Loucy (cell line): ENCODE data around the gene TRMT10B.

Experiments used
- EZH2phosphoT487 ChIP-seq: fragments of 200-600 bp; IDR thresholded peaks from 2 replicates; pipeline ENCODE4 v1.6.1; 2018; ENCODE audit warnings: antibody characterized with exemption, mild to moderate bottlenecking, moderate library complexity, borderline replicate concordance
- TF ChIP-seq, protein P1 (sequence below): fragments of 200-600 bp; sonication (generic); conservative IDR thresholded peaks from 2 replicates; pipeline ENCODE4 v1.5.1; 2014; ENCODE audit warnings: mild to moderate bottlenecking, antibody characterized with exemption, low read length

DNA sequence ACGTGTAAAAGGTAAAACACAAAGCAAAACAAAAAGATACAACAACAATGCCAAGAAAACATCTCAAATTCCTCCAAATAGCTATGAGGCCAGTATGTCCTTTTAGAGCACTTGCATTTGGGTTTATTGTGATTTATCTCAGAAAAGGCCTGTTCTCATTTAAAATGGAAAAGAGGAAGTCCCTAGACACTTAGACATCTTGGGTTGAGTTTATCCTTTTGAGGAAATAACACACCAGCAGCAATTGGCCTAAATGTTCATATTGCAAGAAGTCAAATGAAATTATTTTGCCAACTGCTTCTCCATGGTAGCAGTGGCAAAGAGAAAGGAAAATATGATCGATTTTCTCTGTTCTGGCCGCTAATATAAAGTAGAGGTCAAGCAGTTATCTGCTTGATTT lies 43.6 kb upstream of the TRMT10B start:
- TF ChIP-seq, protein P1, sequence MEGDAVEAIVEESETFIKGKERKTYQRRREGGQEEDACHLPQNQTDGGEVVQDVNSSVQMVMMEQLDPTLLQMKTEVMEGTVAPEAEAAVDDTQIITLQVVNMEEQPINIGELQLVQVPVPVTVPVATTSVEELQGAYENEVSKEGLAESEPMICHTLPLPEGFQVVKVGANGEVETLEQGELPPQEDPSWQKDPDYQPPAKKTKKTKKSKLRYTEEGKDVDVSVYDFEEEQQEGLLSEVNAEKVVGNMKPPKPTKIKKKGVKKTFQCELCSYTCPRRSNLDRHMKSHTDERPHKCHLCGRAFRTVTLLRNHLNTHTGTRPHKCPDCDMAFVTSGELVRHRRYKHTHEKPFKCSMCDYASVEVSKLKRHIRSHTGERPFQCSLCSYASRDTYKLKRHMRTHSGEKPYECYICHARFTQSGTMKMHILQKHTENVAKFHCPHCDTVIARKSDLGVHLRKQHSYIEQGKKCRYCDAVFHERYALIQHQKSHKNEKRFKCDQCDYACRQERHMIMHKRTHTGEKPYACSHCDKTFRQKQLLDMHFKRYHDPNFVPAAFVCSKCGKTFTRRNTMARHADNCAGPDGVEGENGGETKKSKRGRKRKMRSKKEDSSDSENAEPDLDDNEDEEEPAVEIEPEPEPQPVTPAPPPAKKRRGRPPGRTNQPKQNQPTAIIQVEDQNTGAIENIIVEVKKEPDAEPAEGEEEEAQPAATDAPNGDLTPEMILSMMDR = no peak
- no peak for TF ChIP-seq EZH2phosphoT487
